Activated CD4-positive, alpha-beta T cell treated with anti-CD3 and anti-CD28 coated beads, Interleukin-2, amount 50 U/mL, for 16 hours (primary cell): Measurements from ENCODE around the gene TBXAS1.

Experiments
- DNase-seq: peaks from one replicate; pipeline ENCODE4 v3.0.0-alpha.2; 2020

Gene TBXAS1

GRCh38 chr7:139916717-139917395 lies 87.8 kb downstream of the TBXAS1 start:
- peak; percentile 16 for DNase-seq

GRCh38 chr7:139917851-139918250 lies 88.8 kb downstream of the TBXAS1 start:
- DNase-seq, result no peak

GRCh38 chr7:139918480-139918879 lies 89.4 kb downstream of the TBXAS1 start:
- no peak for DNase-seq

- DNase-seq, result no peak
Measured at GRCh38 chr7:139923090-139923489, 94.0 kb downstream of the TBXAS1 start.

GRCh38 chr7:139924461-139924860 lies 95.4 kb downstream of the TBXAS1 start:
- DNase-seq, result no peak

GRCh38 chr7:139929221-139929620 lies 100.2 kb downstream of the TBXAS1 start:
- peak; percentile 16 for DNase-seq

- no peak for DNase-seq
Measured at GRCh38 chr7:139930286-139930965, 101.4 kb downstream of the TBXAS1 start.

- no peak for DNase-seq
Measured at GRCh38 chr7:139931190-139931934, 102.3 kb downstream of the TBXAS1 start.

- DNase-seq, result no peak
Measured at GRCh38 chr7:139932531-139932930, 103.5 kb downstream of the TBXAS1 start.

- peak; percentile 20 for DNase-seq
Measured at GRCh38 chr7:139936760-139937310, 107.8 kb downstream of the TBXAS1 start.

- DNase-seq, result no peak
Measured at GRCh38 chr7:139937715-139938114, 108.7 kb downstream of the TBXAS1 start.

- DNase-seq, result peak; percentile 65
Measured at GRCh38 chr7:139940866-139941265, 111.8 kb downstream of the TBXAS1 start.

GRCh38 chr7:139941421-139941820 lies 112.4 kb downstream of the TBXAS1 start:
- no peak for DNase-seq

GRCh38 chr7:139941866-139942265 lies 112.8 kb downstream of the TBXAS1 start:
- no peak for DNase-seq

- no peak for DNase-seq
Measured at GRCh38 chr7:139942636-139943035, 113.6 kb downstream of the TBXAS1 start.

GRCh38 chr7:139943401-139943800 lies 114.3 kb downstream of the TBXAS1 start:
- no peak for DNase-seq

GRCh38 chr7:139944248-139944647 lies 115.2 kb downstream of the TBXAS1 start:
- no peak for DNase-seq

- no peak for DNase-seq
Measured at GRCh38 chr7:139946533-139946932, 117.5 kb downstream of the TBXAS1 start.

- DNase-seq, result no peak
Measured at GRCh38 chr7:139947021-139947420, 118.0 kb downstream of the TBXAS1 start.

- DNase-seq, result no peak
Measured at GRCh38 chr7:139948167-139948566, 119.1 kb downstream of the TBXAS1 start.

- DNase-seq, result no peak
Measured at GRCh38 chr7:139948587-139949335, 119.7 kb downstream of the TBXAS1 start.

- no peak for DNase-seq
Measured at GRCh38 chr7:139949629-139950028, 120.6 kb downstream of the TBXAS1 start.
